A673 (cell line): ENCODE measurements around the gene LRRC52.

Experiments used
- EZH2 ChIP-seq: fragments of 200-600 bp; sonication (generic); IDR thresholded peaks from 2 replicates; pipeline ENCODE4 v1.6.1; 2017; ENCODE audit warnings: borderline replicate concordance, low read depth, mild to moderate bottlenecking, mixed read lengths, antibody characterized with exemption, low read length; ENCODE audit not compliant: poor library complexity, severe bottlenecking
- TF ChIP-seq, protein P1 (sequence below): fragments of 300-800, 200-600 bp; sonication (generic); conservative IDR thresholded peaks from 2 replicates; pipeline ENCODE4 v1.5.1; 2017; ENCODE audit warnings: low read depth, mild to moderate bottlenecking, antibody characterized with exemption, low read length, moderate library complexity, mixed read lengths

DNA sequence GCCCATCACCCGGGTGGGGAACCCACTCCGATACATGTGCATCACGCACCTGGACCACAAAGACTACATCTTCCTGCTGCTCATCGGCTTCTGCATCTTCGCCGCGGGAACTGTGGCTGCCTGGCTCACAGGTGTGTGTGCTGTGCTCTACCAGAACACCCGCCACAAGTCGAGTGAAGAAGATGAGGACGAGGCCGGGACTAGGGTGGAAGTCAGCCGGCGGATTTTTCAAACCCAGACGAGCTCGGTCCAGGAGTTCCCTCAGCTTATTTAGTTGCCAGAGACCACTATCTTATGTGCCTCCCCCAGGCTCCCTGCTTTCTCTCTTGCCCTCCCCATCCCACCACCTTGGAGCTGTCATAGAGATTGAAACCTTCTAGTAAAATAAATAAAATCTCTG, 19.8 kb downstream of the LRRC52 start:
- TF ChIP-seq, protein P1, sequence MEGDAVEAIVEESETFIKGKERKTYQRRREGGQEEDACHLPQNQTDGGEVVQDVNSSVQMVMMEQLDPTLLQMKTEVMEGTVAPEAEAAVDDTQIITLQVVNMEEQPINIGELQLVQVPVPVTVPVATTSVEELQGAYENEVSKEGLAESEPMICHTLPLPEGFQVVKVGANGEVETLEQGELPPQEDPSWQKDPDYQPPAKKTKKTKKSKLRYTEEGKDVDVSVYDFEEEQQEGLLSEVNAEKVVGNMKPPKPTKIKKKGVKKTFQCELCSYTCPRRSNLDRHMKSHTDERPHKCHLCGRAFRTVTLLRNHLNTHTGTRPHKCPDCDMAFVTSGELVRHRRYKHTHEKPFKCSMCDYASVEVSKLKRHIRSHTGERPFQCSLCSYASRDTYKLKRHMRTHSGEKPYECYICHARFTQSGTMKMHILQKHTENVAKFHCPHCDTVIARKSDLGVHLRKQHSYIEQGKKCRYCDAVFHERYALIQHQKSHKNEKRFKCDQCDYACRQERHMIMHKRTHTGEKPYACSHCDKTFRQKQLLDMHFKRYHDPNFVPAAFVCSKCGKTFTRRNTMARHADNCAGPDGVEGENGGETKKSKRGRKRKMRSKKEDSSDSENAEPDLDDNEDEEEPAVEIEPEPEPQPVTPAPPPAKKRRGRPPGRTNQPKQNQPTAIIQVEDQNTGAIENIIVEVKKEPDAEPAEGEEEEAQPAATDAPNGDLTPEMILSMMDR: no peak
- no peak for TF ChIP-seq EZH2
